HUES6 (cell line): ENCODE results near the gene GFRA1.

ENCODE experiments used
- H3K27ac ChIP-seq: 2 replicates; pipeline ENCODE4 v1.7.0; 2013; ENCODE audit warnings: low read depth, mild to moderate bottlenecking, low read length, inconsistent platforms
- H3K27me3 ChIP-seq: 2 replicates; pipeline ENCODE4 v1.6.1; 2013; ENCODE audit warnings: low read length; ENCODE audit not compliant: control insufficient read depth, insufficient read depth
- H3K36me3 ChIP-seq: 2 replicates; pipeline ENCODE4 v1.6.1; 2013; ENCODE audit warnings: low read length; ENCODE audit not compliant: control insufficient read depth, insufficient read depth
- H3K4me1 ChIP-seq: 2 replicates; pipeline ENCODE4 v1.6.1; 2013; ENCODE audit warnings: low read length; ENCODE audit not compliant: control insufficient read depth, insufficient read depth
- H3K4me3 ChIP-seq: 2 replicates; pipeline ENCODE4 v1.5.1; 2013; ENCODE audit warnings: low read depth, low read length
- H3K9ac ChIP-seq: one replicate; pipeline ENCODE4 v1.6.1; 2013; ENCODE audit warnings: mild to moderate bottlenecking, low read length
- H3K9me3 ChIP-seq: 2 replicates; pipeline ENCODE4 v1.6.1; 2013; ENCODE audit warnings: low read depth, low read length; ENCODE audit not compliant: control insufficient read depth, insufficient read depth

The GFRA1 gene

DNA sequence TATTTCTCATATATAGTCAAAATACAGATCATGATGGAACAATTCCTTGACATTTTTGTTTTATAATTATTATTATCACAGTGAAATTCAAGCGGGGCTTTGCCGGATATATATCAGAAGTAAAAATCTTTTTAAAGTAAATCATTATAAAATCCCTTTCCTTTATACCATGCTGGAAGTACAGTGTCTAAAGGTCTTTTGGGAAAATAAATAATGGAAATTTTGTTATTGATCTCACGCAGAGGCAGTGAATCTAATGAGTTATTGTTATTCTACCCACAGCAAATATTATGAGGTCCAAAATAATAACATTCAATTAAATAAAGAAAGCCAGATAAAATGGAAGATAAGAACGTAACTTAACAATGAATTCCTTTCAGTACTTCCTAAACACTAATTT lies 33.8 kb downstream of the GFRA1 start:
- Histone ChIP-seq H3K27ac (no peak overlapping the region), H3K27me3 (no peaks in the 10 kb centered on the region), H3K9me3 (no peaks in the 10 kb centered on the region), H3K4me1 (no peaks in the 10 kb centered on the region), H3K4me3 (no peak overlapping the region), H3K9ac (no peak overlapping the region), H3K36me3 (no peaks in the 10 kb centered on the region)

DNA sequence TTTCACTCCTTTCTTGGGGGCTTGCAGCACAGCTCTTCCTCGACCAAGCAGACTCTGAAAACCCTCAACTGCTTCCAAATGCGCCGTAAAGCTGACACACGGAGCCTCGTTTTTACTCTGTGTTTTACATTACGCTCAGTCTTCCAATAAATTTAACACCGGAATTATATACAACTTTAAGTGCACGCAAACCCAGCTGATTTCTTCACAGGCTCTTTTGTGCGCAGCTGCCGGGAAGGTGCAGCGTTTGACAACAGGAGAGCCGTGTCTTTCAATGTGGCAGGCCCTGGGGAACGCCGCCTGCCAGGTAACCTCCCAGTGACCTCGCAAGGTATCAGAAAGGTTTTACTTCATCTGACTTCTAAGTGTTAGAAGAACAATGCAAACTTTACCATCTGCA lies 35.0 kb downstream of the GFRA1 start:
- Histone ChIP-seq H3K9me3 (no peaks in the 10 kb centered on the region), H3K27me3 (no peaks in the 10 kb centered on the region), H3K36me3 (no peaks in the 10 kb centered on the region), H3K4me3 (no peak overlapping the region), H3K4me1 (no peaks in the 10 kb centered on the region), H3K27ac (no peak overlapping the region), H3K9ac (no peak overlapping the region)

DNA sequence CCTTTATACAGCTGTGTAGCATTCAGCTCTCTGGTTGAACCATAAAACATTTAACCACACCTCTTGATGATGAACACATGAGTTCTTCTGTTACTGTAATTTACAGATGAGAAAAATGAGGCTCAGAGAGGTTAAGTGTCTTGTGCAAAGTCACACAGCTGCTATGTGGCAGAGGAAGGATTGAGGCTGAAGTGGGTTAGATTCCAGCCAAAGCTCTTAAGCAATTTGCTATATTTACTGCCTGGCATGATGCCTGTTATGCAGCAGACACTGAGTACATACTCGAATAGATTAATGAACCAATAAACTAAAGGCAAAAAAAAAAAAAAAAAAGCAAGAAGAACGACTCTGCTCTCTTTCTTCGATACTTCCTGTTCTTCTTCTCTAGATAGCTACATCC lies 35.7 kb downstream of the GFRA1 start:
- no peak overlapping the region for H3K4me3 ChIP-seq
- H3K9me3 ChIP-seq, result no peaks in the 10 kb centered on the region
- no peaks in the 10 kb centered on the region for H3K36me3 ChIP-seq
- no peaks in the 10 kb centered on the region for H3K27me3 ChIP-seq
- H3K4me1 ChIP-seq, result no peaks in the 10 kb centered on the region
- no peak overlapping the region for H3K27ac ChIP-seq
- H3K9ac ChIP-seq, result no peak overlapping the region

DNA sequence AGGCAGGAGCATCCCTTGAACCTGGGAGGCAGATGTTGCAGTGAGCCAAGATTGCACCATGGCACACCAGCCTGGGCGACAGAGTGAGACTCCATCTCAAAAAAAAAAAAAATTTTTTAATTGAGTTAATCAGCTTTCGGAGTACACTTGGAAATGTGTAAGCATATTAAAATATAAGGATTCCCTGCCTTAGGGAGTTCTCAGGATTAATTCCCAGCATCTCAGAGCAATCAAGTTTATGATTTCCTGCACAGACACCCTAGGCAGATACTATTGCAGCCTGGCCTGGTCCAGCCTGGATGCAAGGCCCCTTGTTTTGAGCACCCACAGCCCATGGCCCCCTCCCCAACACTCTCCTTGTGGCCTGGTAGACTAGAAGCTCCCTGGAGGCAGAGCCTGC lies 39.8 kb downstream of the GFRA1 start:
- Histone ChIP-seq H3K4me1 (no peaks in the 10 kb centered on the region), H3K9me3 (no peaks in the 10 kb centered on the region), H3K4me3 (no peak overlapping the region), H3K36me3 (no peaks in the 10 kb centered on the region), H3K27me3 (no peaks in the 10 kb centered on the region), H3K27ac (no peak overlapping the region), H3K9ac (no peak overlapping the region)

DNA sequence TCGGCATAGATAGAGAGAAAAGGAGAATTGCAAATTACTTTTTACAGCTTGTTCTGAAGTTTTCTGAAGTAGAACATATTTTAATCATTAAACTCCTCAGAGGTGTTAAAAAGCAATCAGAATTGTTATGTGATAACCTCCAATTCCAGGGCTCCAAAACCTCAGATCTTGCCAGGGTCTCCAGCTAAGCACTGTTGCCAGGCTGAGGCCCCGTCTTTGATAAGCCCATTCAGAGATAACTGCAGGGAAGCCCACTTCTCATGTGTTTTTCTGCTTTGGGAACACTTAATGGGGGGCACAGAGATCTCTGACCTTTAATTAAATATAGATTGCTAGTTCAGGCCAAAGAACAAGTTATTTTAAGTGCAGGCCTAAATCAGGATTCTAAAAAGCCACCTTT lies 40.4 kb downstream of the GFRA1 start:
- Histone ChIP-seq H3K27ac (no peak overlapping the region), H3K36me3 (no peaks in the 10 kb centered on the region), H3K27me3 (no peaks in the 10 kb centered on the region), H3K9ac (no peak overlapping the region), H3K4me1 (no peaks in the 10 kb centered on the region), H3K4me3 (no peak overlapping the region), H3K9me3 (no peaks in the 10 kb centered on the region)

DNA sequence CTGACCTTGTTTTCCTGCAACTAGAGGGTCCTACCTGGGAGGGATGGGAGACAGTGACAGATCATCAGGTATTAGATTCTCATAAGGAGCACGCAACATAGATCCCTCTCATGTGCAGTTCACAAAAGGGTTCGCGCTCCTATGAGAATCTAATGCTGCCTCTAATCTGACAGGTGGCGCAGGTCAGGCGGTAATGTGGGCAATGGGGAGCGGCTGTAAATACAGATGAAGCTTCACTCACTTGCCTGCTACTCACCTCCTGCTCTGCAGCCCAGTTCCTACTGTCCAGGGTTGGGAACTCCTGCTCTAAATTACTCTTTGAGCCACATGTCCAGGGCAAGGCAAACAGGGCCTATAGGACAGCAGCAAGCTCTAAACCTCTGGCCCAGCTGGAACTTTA lies 46.2 kb downstream of the GFRA1 start:
- Histone ChIP-seq H3K9ac (no peak overlapping the region), H3K36me3 (no peaks in the 10 kb centered on the region), H3K4me1 (no peaks in the 10 kb centered on the region), H3K4me3 (no peak overlapping the region), H3K9me3 (no peaks in the 10 kb centered on the region), H3K27ac (no peak overlapping the region), H3K27me3 (no peaks in the 10 kb centered on the region)

DNA sequence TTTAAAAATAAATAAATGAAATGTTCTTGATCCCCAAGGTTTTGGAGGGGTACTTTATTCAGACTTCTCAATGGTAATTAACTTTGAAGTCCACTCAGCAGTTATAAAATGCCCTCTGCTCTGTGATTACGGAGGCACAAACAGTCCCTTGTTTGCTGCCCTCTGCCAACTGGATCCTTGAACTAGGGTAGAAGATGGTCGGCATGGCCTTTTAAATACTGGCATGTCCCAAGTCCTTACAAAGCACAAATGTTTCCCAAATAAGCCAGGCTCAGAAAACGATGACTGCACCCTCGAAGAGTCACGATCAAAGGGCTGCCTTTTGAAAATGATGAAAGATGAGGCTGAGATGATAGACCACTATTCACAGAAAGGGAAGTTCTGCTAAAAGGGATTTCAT lies 47.0 kb downstream of the GFRA1 start:
- H3K4me3 ChIP-seq, result no peak overlapping the region
- no peaks in the 10 kb centered on the region for H3K36me3 ChIP-seq
- H3K27ac ChIP-seq, result no peak overlapping the region
- H3K27me3 ChIP-seq, result no peaks in the 10 kb centered on the region
- no peak overlapping the region for H3K9ac ChIP-seq
- no peaks in the 10 kb centered on the region for H3K9me3 ChIP-seq
- no peaks in the 10 kb centered on the region for H3K4me1 ChIP-seq

DNA sequence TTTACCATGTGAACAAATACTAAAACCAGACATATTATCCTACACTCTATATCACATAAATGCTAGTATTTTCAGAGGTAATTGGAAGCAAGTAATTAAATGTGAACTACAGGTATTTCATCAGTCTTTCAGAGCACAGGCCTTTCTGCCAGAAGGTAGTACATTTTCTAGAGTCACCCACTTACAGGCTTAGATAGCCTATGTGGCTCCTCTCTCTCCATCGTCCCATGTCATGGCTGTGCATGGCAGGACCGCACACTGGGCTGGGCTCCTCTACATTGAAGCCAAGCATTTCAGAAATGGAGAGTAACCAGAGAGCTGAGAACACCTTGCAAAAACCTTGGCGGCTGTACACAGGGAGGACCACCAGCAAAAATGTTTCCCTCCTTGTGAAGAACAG lies 49.7 kb downstream of the GFRA1 start:
- H3K4me1 ChIP-seq, result no peaks in the 10 kb centered on the region
- no peak overlapping the region for H3K9ac ChIP-seq
- H3K9me3 ChIP-seq, result no peaks in the 10 kb centered on the region
- H3K27me3 ChIP-seq, result no peaks in the 10 kb centered on the region
- no peaks in the 10 kb centered on the region for H3K36me3 ChIP-seq
- no peak overlapping the region for H3K27ac ChIP-seq
- no peak overlapping the region for H3K4me3 ChIP-seq

DNA sequence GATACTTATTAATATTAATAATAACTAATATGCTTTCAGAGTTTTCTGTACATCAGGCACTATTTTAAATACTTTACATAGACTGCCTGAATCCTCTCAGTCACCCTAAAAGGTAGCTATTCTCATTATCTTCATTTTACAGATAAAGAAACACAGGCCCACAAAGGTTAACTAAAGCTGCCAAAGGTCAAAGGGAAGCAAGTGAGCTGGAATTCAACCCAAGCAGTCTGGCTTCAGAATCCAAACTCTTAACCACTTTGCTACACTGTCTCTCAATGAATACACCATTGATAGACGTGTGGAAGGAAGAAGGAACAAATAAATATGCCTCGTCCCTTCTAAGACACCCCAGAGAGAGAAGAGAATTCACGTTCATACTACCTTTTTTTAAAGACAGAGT lies 52.0 kb downstream of the GFRA1 start:
- Histone ChIP-seq H3K4me3 (no peak overlapping the region), H3K9me3 (no peaks in the 10 kb centered on the region), H3K4me1 (no peaks in the 10 kb centered on the region), H3K27me3 (no peaks in the 10 kb centered on the region), H3K36me3 (no peaks in the 10 kb centered on the region), H3K27ac (no peak overlapping the region), H3K9ac (no peak overlapping the region)

DNA sequence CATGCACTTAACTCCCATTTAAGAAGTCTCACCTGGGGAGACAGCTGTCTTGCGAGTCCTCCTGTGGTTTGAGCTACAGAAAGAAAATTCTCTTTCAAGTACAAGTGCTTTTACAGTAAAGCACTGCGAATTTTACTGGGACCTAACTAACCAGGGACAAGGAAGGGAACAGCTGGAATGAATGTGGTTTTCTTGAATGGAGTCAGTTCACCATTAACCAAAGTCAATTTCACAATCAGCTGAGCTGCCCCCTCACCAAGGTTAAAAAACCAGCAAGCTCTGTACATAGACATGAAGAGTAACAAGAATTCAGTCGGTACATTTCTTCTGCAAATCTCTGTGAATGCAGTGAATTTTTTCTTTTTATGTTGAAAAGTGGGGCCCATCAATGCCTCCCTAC lies 56.3 kb downstream of the GFRA1 start:
- Histone ChIP-seq H3K9ac (no peak overlapping the region), H3K9me3 (no peaks in the 10 kb centered on the region), H3K36me3 (no peaks in the 10 kb centered on the region), H3K27me3 (no peaks in the 10 kb centered on the region), H3K4me1 (no peaks in the 10 kb centered on the region), H3K27ac (no peak overlapping the region), H3K4me3 (no peak overlapping the region)

DNA sequence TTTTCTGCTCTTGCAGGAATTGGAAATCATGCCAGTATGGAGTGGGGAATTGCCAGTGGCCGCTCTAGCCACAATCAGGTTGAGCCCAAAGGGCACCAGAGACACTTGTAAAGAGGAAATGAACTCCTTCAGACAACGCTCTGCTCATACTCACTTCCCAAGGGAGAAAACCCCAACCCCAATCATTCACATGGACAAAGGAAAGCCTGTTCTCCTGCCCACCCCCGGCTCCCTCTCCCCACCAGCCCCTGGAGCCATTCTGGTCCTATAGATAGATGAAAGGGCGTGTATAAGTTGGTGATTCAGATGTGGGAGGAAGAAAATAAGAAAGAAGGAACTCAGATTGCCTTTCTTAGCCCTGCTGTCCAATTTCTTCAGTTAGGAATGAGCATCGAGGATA lies 57.4 kb downstream of the GFRA1 start:
- Histone ChIP-seq H3K4me3 (no peak overlapping the region), H3K27ac (no peak overlapping the region), H3K4me1 (no peaks in the 10 kb centered on the region), H3K27me3 (no peaks in the 10 kb centered on the region), H3K9me3 (no peaks in the 10 kb centered on the region), H3K9ac (no peak overlapping the region), H3K36me3 (no peaks in the 10 kb centered on the region)

DNA sequence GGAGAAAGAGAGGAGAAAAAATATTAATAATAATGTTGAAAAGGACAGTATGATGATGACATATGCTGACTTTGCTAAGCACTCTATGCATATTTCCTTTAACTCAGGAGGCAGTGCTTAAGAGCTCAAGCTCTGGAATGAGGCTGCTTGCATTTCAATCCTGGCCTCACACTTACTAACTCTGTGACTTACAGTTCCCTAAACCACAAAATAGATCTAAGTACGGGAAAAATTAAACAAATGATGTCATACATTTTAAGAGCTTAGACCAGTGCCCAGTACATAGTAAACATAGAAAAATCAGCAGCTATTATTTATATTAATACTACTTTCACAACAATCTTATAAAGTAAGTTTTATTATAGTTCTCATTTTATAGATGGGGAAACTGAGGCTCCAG lies 61.3 kb downstream of the GFRA1 start:
- Histone ChIP-seq H3K27me3 (no peaks in the 10 kb centered on the region), H3K4me3 (no peak overlapping the region), H3K27ac (no peak overlapping the region), H3K9ac (no peak overlapping the region), H3K36me3 (no peaks in the 10 kb centered on the region), H3K4me1 (no peaks in the 10 kb centered on the region), H3K9me3 (no peaks in the 10 kb centered on the region)
